B cell (primary cell): ENCODE data around the gene IL9.

Experiments
- EZH2 ChIP-seq: IDR thresholded peaks from 2 replicates; pipeline ENCODE4 v1.6.1; 2012; ENCODE audit warnings: borderline replicate concordance, low read depth, mild to moderate bottlenecking, moderate library complexity, low read length; ENCODE audit not compliant: insufficient read depth, poor library complexity, severe bottlenecking
- TF ChIP-seq, protein P1 (sequence below): fragments of 200-600 bp; IDR thresholded peaks from one replicate; pipeline ENCODE4 v1.8.0; 2022; ENCODE audit warnings: antibody characterized with exemption, mild to moderate bottlenecking

DNA sequence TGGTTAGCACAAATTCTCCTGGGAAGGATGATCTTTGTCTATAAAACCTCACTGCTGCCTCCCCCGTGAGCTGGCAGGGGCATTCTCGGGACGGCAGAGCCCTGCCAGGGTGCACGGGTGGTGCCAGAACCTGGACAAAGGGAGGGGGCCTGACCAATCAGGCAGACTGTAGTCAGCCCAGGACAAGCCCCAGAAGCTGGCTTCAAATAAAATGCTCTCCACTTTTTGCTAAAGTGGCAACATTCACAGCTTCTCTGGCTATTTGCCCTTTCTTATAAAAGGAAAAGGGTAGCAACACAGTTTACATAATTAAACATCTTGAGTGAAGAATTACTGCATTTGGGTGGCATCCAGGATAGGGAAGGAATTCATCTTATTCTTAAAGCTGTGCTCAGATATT is 14.4 kb downstream of the IL9 start:
- TF ChIP-seq, protein P1, sequence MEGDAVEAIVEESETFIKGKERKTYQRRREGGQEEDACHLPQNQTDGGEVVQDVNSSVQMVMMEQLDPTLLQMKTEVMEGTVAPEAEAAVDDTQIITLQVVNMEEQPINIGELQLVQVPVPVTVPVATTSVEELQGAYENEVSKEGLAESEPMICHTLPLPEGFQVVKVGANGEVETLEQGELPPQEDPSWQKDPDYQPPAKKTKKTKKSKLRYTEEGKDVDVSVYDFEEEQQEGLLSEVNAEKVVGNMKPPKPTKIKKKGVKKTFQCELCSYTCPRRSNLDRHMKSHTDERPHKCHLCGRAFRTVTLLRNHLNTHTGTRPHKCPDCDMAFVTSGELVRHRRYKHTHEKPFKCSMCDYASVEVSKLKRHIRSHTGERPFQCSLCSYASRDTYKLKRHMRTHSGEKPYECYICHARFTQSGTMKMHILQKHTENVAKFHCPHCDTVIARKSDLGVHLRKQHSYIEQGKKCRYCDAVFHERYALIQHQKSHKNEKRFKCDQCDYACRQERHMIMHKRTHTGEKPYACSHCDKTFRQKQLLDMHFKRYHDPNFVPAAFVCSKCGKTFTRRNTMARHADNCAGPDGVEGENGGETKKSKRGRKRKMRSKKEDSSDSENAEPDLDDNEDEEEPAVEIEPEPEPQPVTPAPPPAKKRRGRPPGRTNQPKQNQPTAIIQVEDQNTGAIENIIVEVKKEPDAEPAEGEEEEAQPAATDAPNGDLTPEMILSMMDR, result no peak
- TF ChIP-seq EZH2, result no peak
